Ishikawa (cell line): ENCODE results near the gene PRKCE.

ENCODE experiments used
- CEBPB ChIP-seq: IDR thresholded peaks from 2 replicates; pipeline ENCODE4 v1.6.1; 2012
- EGR1 ChIP-seq: IDR thresholded peaks from 2 replicates; pipeline ENCODE4 v1.6.1; 2012
- EP300 ChIP-seq: IDR thresholded peaks from 2 replicates; pipeline ENCODE4 v1.6.1; 2012; ENCODE audit warnings: borderline replicate concordance
- MAX ChIP-seq: IDR thresholded peaks from 2 replicates; pipeline ENCODE4 v1.6.1; 2012
- NFIC ChIP-seq: IDR thresholded peaks from 2 replicates; pipeline ENCODE4 v1.6.1; 2012
- RAD21 ChIP-seq: IDR thresholded peaks from 2 replicates; pipeline ENCODE4 v1.6.1; 2012; ENCODE audit warnings: low read depth
- ZBTB7A ChIP-seq: IDR thresholded peaks from 2 replicates; pipeline ENCODE4 v1.6.1; 2012; ENCODE audit warnings: low read depth
- TF ChIP-seq, protein P1 (sequence below): IDR thresholded peaks from 2 replicates; pipeline ENCODE4 v1.6.1; 2012
- TF ChIP-seq, protein P2 (sequence below): IDR thresholded peaks from 2 replicates; pipeline ENCODE4 v1.6.1; 2012; ENCODE audit warnings: low read depth, mild to moderate bottlenecking

GRCh38 chr2:45617496-45617895 is 34.0 kb upstream of the PRKCE start:
- TF ChIP-seq, protein P1, sequence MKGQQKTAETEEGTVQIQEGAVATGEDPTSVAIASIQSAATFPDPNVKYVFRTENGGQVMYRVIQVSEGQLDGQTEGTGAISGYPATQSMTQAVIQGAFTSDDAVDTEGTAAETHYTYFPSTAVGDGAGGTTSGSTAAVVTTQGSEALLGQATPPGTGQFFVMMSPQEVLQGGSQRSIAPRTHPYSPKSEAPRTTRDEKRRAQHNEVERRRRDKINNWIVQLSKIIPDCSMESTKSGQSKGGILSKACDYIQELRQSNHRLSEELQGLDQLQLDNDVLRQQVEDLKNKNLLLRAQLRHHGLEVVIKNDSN: no peak
- TF ChIP-seq NFIC (no peak), ZBTB7A (no peak), EGR1 (no peak), EP300 (no peak), MAX (no peak), RAD21 (no peak), CEBPB (no peak)
- TF ChIP-seq, protein P2, sequence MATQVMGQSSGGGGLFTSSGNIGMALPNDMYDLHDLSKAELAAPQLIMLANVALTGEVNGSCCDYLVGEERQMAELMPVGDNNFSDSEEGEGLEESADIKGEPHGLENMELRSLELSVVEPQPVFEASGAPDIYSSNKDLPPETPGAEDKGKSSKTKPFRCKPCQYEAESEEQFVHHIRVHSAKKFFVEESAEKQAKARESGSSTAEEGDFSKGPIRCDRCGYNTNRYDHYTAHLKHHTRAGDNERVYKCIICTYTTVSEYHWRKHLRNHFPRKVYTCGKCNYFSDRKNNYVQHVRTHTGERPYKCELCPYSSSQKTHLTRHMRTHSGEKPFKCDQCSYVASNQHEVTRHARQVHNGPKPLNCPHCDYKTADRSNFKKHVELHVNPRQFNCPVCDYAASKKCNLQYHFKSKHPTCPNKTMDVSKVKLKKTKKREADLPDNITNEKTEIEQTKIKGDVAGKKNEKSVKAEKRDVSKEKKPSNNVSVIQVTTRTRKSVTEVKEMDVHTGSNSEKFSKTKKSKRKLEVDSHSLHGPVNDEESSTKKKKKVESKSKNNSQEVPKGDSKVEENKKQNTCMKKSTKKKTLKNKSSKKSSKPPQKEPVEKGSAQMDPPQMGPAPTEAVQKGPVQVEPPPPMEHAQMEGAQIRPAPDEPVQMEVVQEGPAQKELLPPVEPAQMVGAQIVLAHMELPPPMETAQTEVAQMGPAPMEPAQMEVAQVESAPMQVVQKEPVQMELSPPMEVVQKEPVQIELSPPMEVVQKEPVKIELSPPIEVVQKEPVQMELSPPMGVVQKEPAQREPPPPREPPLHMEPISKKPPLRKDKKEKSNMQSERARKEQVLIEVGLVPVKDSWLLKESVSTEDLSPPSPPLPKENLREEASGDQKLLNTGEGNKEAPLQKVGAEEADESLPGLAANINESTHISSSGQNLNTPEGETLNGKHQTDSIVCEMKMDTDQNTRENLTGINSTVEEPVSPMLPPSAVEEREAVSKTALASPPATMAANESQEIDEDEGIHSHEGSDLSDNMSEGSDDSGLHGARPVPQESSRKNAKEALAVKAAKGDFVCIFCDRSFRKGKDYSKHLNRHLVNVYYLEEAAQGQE: no peak
